CD4-positive, alpha-beta T cell (primary cell): Measurements from ENCODE around the gene HOXD1. TPM values are rescaled to one million over a fixed set of nuclear protein-coding genes. Genes with fewer than 3 reads are reported as not detected.

Source experiments
- ATAC-seq: fragments of 200-7000 bp; cut with Tn5 transposase; one replicate; pipeline ENCODE4 v1.10.0; 2022; ENCODE audit warnings: mild to moderate bottlenecking; ENCODE audit not compliant: poor library complexity
- CTCF ChIA-PET: fragments of 350-600 bp; sonication (Branson Sonifier 250); formaldehyde crosslinking; loops from one replicate; lab custom pipeline; 2021; ENCODE audit warnings: antibody characterized with exemption, inconsistent platforms; lab: Charles Lee
- POLR2A ChIA-PET: fragments of 350-600 bp; sonication (Branson Sonifier 250); formaldehyde crosslinking; loops from one replicate; lab custom pipeline; 2021; ENCODE audit warnings: antibody characterized with exemption, inconsistent platforms; lab: Charles Lee
- DNase-seq, 14 experiments: peaks; one replicate each; pipeline ENCODE4 v3.0.0-alpha.2; 2013 to 2020; ENCODE audit warnings: mixed read lengths in 2 of 14
- H3K27ac ChIP-seq, 2 donors: one replicate each; pipeline versions ENCODE4 v1.5.1 to v1.7.0; 2013; ENCODE audit warnings: low read length in 2 of 2, low read depth in 1 of 2, mild to moderate bottlenecking in 1 of 2
- H3K27me3 ChIP-seq, 2 experiments: 1 replicate in 1 of 2; 2 replicates in 1 of 2; pipeline versions ENCODE4 v1.6.1 to v1.7.0; 2013; ENCODE audit warnings: low read length in 2 of 2, control low read depth in 1 of 2, mild to moderate bottlenecking in 1 of 2, moderate library complexity in 1 of 2; ENCODE audit not compliant: insufficient read depth in 2 of 2, control insufficient read depth in 1 of 2
- H3K36me3 ChIP-seq: one replicate; pipeline ENCODE4 v1.6.1; 2013; ENCODE audit warnings: low read length, control low read depth; ENCODE audit not compliant: insufficient read depth
- H3K4me1 ChIP-seq: one replicate; pipeline ENCODE4 v1.6.1; 2013; ENCODE audit warnings: low read length, control low read depth; ENCODE audit not compliant: insufficient read depth
- H3K4me3 ChIP-seq: one replicate; pipeline ENCODE4 v1.5.1; 2013; ENCODE audit warnings: mild to moderate bottlenecking, low read length, moderate library complexity
- H3K9me3 ChIP-seq, 2 experiments: 1 replicate in 1 of 2; 2 replicates in 1 of 2; pipeline versions ENCODE4 v1.6.1 to v1.7.0; 2013; ENCODE audit warnings: low read length in 2 of 2, mild to moderate bottlenecking in 2 of 2, control low read depth in 1 of 2, moderate library complexity in 1 of 2; ENCODE audit not compliant: control insufficient read depth in 1 of 2, insufficient read depth in 1 of 2
- H3K27ac Mint-ChIP-seq: one replicate; pipeline ENCODE4 v1.8.0; 2020; ENCODE audit warnings: mixed read lengths
- H3K27me3 Mint-ChIP-seq: one replicate; pipeline ENCODE4 v1.8.0; 2021; ENCODE audit warnings: mixed read lengths
- H3K36me3 Mint-ChIP-seq: one replicate; pipeline ENCODE4 v1.8.0; 2021; ENCODE audit warnings: low read depth, mixed read lengths
- H3K4me1 Mint-ChIP-seq: one replicate; pipeline ENCODE4 v1.8.0; 2021; ENCODE audit warnings: low read depth, mixed read lengths
- H3K4me3 Mint-ChIP-seq: one replicate; pipeline ENCODE4 v1.8.0; 2020; ENCODE audit warnings: mild to moderate bottlenecking, mixed read lengths
- H3K9me3 Mint-ChIP-seq: one replicate; pipeline ENCODE4 v1.8.0; 2020; ENCODE audit warnings: mixed read lengths
- CTCF ChIP-seq: fragments of 200-600 bp; IDR thresholded peaks from one replicate; pipeline ENCODE4 v1.8.0; 2022; ENCODE audit warnings: antibody characterized with exemption, mild to moderate bottlenecking
- intact Hi-C, 2 experiments: fragments of 100-400 bp; cut with DNase I in 1 of 2; cut with micrococcal nuclease in 1 of 2; formaldehyde crosslinking; loops; one replicate each; pipeline versions ENCODE4 v1.15.1 to v1.9.0; 2023 to 2025; cut with DNase I, micrococcal nuclease
- total RNA-seq, 174 experiments: library from RNA in 2 of 174; stranded (reverse) in 2 of 174; gene quantifications; one replicate each; pipeline ENCODE4 v1.2.3 and lab custom pipeline; 2021 to 2026

The HOXD1 gene
- total RNA-seq, 2 experiments from 2014 or later, result not detected

- Histone ChIP-seq H3K4me3 (no peak overlapping the region), H3K27ac (no peak overlapping the region), H3K27me3 (peaks cover 22 to 33% of the 10 kb centered on the region in 2 experiments), H3K9me3 (peaks cover 6 to 7% of the 10 kb centered on the region in 2 experiments), H3K4me1 (no peaks in the 10 kb centered on the region), H3K36me3 (no peaks in the 10 kb centered on the region)
- intact Hi-C loops, result no loop called here
- Mint-ChIP-seq H3K4me1 (no peaks in the 10 kb centered on the region), H3K27me3 (peaks cover 64% of the 10 kb centered on the region), H3K4me3 (no peak overlapping the region), H3K36me3 (no peaks in the 10 kb centered on the region), H3K9me3 (no peaks in the 10 kb centered on the region), H3K27ac (no peak overlapping the region)
- POLR2A ChIA-PET, result no interaction called here
- no peak for ATAC-seq
- no peak for DNase-seq
- no peak for TF ChIP-seq CTCF
- CTCF ChIA-PET, result no interaction called here
Measured at GRCh38 chr2:176199902-176200301, 11.4 kb downstream of the HOXD1 start.

DNA sequence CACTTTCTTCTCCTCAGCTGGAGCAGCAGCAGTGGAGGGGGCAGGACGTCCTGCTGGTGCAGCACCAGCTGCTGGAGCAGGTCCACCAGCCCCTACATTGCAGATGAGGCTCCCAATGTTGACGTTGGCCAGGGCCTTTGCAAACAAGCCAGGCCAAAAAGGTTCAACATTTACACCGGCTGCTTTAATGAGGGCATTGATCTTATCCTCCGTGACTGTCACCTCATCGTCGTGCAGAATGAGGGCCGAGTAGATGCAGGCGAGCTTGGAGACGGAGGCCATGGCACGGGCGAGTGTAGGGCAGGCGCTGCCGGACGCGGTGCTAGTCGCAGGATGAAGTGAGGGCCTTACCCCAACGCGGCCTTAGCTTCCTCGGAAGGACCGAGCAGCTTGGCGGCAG, 12.5 kb downstream of the HOXD1 start:
- Histone ChIP-seq H3K4me3 (no peak overlapping the region), H3K9me3 (peaks cover 5 to 6% of the 10 kb centered on the region in 2 experiments), H3K4me1 (no peaks in the 10 kb centered on the region), H3K36me3 (no peaks in the 10 kb centered on the region), H3K27me3 (peaks cover 24 to 35% of the 10 kb centered on the region in 2 experiments), H3K27ac (no peak overlapping the region)
- intact Hi-C loops, result no loop called here
- H3K4me3 Mint-ChIP-seq, result no peak overlapping the region
- no peaks in the 10 kb centered on the region for H3K9me3 Mint-ChIP-seq
- H3K27ac Mint-ChIP-seq, result no peak overlapping the region
- DNase-seq, result no peak
- ATAC-seq, result no peak
- no peak for TF ChIP-seq CTCF
- no peaks in the 10 kb centered on the region for H3K36me3 Mint-ChIP-seq
- ChIA-PET CTCF (no interaction called here), POLR2A (no interaction called here)
- no peaks in the 10 kb centered on the region for H3K4me1 Mint-ChIP-seq
- H3K27me3 Mint-ChIP-seq, result peaks cover 61% of the 10 kb centered on the region

GRCh38 chr2:176202491-176202890, 14.0 kb downstream of the HOXD1 start:
- Histone ChIP-seq H3K4me1 (no peaks in the 10 kb centered on the region), H3K9me3 (peaks cover 5 to 6% of the 10 kb centered on the region in 2 experiments), H3K36me3 (no peaks in the 10 kb centered on the region), H3K4me3 (no peak overlapping the region), H3K27me3 (peaks cover 18 to 22% of the 10 kb centered on the region in 2 experiments), H3K27ac (no peak overlapping the region)
- H3K4me1 Mint-ChIP-seq, result no peaks in the 10 kb centered on the region
- no peak for TF ChIP-seq CTCF
- H3K27ac Mint-ChIP-seq, result no peak overlapping the region
- DNase-seq (no peak), ATAC-seq (no peak)
- no peaks in the 10 kb centered on the region for H3K36me3 Mint-ChIP-seq
- H3K27me3 Mint-ChIP-seq, result peaks cover 51% of the 10 kb centered on the region
- no peaks in the 10 kb centered on the region for H3K9me3 Mint-ChIP-seq
- no peak overlapping the region for H3K4me3 Mint-ChIP-seq
- POLR2A ChIA-PET, result no interaction called here
- intact Hi-C loops, result no loop called here
- CTCF ChIA-PET, result no interaction called here
